Nephron progenitor cell (in vitro differentiated cells): ENCODE measurements around the gene TMC8.
A peak's percentile ranks its signal among the peaks of the same experiment; 100 is the strongest.

Source experiments
- DNase-seq: peaks from one replicate; pipeline ENCODE4 v3.0.0; 2021
- H3K27ac Mint-ChIP-seq: 2 replicates; pipeline ENCODE4 v1.8.0; 2021; ENCODE audit warnings: mild to moderate bottlenecking, moderate library complexity, mixed read lengths
- H3K27me3 Mint-ChIP-seq: 2 replicates; pipeline ENCODE4 v1.8.0; 2021; ENCODE audit warnings: mild to moderate bottlenecking, low read depth, mixed read lengths; ENCODE audit not compliant: poor library complexity
- H3K36me3 Mint-ChIP-seq: 2 replicates; pipeline ENCODE4 v1.8.0; 2021; ENCODE audit warnings: low read depth, mixed read lengths
- H3K4me1 Mint-ChIP-seq: 2 replicates; pipeline ENCODE4 v1.8.0; 2021; ENCODE audit warnings: mixed read lengths
- H3K4me3 Mint-ChIP-seq: 2 replicates; pipeline ENCODE4 v1.8.0; 2021; ENCODE audit warnings: mild to moderate bottlenecking, moderate library complexity, mixed read lengths
- H3K9me3 Mint-ChIP-seq: 2 replicates; pipeline ENCODE4 v1.8.0; 2021; ENCODE audit warnings: mild to moderate bottlenecking, moderate library complexity, mixed read lengths
- TF ChIP-seq, protein P1 (sequence below): fragments of 200-600 bp; sonication (generic); IDR thresholded peaks from 2 replicates; pipeline ENCODE4 v1.5.0; 2021; ENCODE audit warnings: antibody characterized with exemption

Gene TMC8

DNA sequence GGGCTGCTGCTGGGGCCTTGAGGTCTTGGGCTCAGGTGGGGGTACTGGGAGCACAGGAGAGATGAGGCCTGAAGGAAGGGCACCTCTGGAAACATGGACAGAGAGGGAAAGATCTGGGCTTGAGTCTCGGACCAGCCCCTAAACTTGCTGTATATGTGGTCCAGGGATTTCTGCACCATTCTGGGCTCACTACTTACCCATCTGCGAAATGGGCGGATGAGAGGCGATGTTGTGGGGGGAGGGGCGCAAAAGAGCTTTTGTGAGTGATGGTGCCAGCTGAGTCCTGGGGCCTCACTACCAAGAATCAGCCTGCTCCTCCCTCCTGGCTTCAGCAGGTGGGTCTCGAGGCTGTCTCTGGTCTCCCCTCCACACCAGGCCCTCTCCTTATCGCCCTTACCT lies 15.9 kb downstream of the TMC8 start:
- H3K27ac Mint-ChIP-seq = no peak overlapping the region
- peaks cover 48% of the 10 kb centered on the region for H3K4me1 Mint-ChIP-seq
- TF ChIP-seq, protein P1, sequence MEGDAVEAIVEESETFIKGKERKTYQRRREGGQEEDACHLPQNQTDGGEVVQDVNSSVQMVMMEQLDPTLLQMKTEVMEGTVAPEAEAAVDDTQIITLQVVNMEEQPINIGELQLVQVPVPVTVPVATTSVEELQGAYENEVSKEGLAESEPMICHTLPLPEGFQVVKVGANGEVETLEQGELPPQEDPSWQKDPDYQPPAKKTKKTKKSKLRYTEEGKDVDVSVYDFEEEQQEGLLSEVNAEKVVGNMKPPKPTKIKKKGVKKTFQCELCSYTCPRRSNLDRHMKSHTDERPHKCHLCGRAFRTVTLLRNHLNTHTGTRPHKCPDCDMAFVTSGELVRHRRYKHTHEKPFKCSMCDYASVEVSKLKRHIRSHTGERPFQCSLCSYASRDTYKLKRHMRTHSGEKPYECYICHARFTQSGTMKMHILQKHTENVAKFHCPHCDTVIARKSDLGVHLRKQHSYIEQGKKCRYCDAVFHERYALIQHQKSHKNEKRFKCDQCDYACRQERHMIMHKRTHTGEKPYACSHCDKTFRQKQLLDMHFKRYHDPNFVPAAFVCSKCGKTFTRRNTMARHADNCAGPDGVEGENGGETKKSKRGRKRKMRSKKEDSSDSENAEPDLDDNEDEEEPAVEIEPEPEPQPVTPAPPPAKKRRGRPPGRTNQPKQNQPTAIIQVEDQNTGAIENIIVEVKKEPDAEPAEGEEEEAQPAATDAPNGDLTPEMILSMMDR = no peak
- no peak overlapping the region for H3K4me3 Mint-ChIP-seq
- H3K9me3 Mint-ChIP-seq = no peaks in the 10 kb centered on the region
- peaks cover 7% of the 10 kb centered on the region for H3K27me3 Mint-ChIP-seq
- DNase-seq = no peak
- H3K36me3 Mint-ChIP-seq = no peaks in the 10 kb centered on the region

DNA sequence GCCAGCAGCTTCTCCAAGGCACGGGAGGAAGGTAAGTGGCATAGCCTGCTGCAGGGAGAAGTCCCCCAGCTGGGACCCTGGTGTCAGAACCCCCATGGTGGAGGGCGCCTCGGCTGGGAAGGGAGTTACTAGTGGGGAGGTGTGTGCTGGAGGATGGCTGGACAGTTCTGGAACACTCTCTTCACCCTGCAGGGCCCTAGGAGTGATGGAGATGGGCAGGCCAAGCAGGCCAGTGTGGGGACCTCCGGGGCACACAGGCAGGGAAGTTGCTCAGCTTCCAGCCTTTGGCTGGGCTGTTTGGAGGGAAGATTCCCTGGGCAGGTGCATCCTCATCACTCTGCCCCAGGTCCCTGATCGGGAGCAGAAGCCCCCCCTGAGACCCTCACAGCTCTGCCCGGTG lies 16.3 kb downstream of the TMC8 start:
- Mint-ChIP-seq H3K27ac (no peak overlapping the region), H3K4me1 (peaks cover 49% of the 10 kb centered on the region), H3K9me3 (no peaks in the 10 kb centered on the region), H3K4me3 (no peak overlapping the region), H3K36me3 (no peaks in the 10 kb centered on the region), H3K27me3 (peaks cover 7% of the 10 kb centered on the region)
- DNase-seq = no peak
- TF ChIP-seq, protein P1 = no peak

DNA sequence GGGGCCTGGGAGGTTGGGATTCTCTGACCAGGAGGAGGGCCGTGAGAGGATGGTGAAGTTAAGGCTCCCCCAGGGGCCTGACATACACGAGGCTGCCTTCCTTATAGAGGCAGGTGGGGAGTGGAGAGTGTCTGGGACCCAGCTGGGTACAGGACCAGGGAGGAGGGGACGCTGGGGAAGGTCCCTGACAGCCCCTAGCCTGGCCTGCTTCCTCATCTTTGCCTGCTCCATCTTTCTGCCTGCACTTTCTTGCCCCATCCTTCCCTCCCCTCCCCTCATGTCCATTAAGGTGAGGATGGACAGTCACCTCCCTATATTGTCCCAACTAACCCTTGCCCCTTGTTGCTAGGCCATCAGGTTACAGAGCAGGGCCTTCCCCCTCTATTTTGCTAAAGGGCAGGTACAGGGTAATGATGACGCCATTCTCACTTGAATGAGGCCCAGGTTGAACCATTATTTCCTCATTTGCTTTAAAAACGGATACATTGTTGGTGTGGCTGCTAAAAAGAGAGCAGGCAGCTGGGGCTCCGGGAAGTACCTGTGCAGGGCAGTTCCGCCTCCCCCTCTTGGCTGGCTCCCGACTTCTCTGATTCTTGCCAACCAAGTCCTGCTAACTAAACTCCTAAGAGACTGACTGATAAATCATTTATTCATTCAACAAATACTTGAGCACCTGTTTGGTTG lies 16.9 kb downstream of the TMC8 start:
- no peak overlapping the region for H3K27ac Mint-ChIP-seq
- DNase-seq = no peak
- peaks cover 44% of the 10 kb centered on the region for H3K4me1 Mint-ChIP-seq
- no peak overlapping the region for H3K4me3 Mint-ChIP-seq
- H3K9me3 Mint-ChIP-seq = no peaks in the 10 kb centered on the region
- TF ChIP-seq, protein P1 = no peak
- H3K27me3 Mint-ChIP-seq = peaks cover 5% of the 10 kb centered on the region
- no peaks in the 10 kb centered on the region for H3K36me3 Mint-ChIP-seq

DNA sequence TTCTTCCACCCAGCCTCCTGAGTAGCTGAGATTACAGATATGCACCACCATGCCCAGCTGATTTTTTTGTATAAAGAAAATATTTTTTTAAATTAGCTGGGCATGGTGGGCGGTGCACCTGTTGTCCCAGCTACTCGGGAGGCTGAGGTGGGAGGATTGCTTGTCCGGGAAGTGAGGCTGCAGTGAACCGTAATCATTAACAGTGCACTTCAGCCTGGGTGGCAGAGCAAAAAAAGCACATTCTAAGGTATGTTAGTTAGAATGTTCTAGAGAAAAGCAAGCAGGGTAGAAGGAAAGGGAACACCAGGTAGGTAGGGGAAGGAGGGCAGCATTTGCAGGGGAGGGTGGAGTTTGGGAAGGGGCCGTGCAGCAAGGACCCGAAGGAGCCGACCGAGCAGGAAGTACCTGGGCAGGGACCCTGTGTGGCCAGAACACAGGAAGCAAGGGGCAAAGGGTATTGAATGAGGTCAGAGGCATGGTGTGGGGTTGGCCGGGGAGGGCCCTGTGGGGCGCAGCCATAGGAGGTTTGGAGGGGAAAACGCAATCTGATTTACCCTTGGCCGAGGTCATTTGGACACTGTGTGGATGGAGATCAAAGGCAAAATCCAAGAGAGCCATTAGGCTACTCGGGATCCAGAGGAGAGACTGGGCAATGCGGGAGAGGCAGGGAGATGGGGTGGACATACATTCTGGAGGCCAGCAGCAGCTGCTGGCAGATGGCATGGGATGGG lies 17.9 kb downstream of the TMC8 start:
- Mint-ChIP-seq H3K27ac (peak overlapping the region; percentile 68), H3K27me3 (peaks cover 5% of the 10 kb centered on the region), H3K4me1 (peaks cover 38% of the 10 kb centered on the region), H3K9me3 (no peaks in the 10 kb centered on the region), H3K36me3 (no peaks in the 10 kb centered on the region), H3K4me3 (no peak overlapping the region)
- TF ChIP-seq, protein P1 = no peak
- no peak for DNase-seq

DNA sequence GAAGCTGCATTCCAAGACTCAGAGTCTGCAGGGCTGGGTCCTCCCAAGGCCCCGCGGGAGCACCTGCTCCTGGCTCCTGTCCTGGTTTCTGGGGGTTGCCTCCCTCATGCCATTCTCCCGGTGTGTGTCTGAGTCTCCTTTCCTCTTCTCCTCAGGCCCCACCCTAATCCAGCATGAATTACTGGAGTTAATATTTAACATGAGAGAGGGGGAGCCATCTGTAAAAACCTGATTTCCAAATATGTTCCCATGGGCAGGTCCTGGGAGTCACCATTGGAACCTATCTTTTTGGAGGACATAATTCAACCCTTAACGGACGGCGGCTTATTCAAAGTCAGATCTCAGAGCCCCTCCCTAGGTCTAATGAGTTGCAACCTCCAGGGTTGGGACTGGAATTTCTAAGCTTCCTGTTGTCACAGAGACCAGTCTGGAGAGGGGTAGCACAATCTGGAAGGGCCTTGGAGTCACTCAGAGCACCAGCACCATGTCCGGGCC lies 21.0 kb downstream of the TMC8 start:
- TF ChIP-seq, protein P1 = no peak
- no peaks in the 10 kb centered on the region for H3K9me3 Mint-ChIP-seq
- no peak for DNase-seq
- H3K4me1 Mint-ChIP-seq = peaks cover 34% of the 10 kb centered on the region
- H3K27me3 Mint-ChIP-seq = peaks cover 8% of the 10 kb centered on the region
- H3K4me3 Mint-ChIP-seq = no peak overlapping the region
- no peak overlapping the region for H3K27ac Mint-ChIP-seq
- H3K36me3 Mint-ChIP-seq = no peaks in the 10 kb centered on the region
